Left colon (tissue), 2 donors: ENCODE results near the gene CCDC83. TPM values are rescaled to one million over a fixed set of nuclear protein-coding genes. Genes with fewer than 3 reads are reported as not detected.

Experiments
- ATAC-seq: fragments of 200-7000 bp; cut with Tn5 transposase; one replicate; pipeline ENCODE4 v1.9.1; 2020; ENCODE audit warnings: mild to moderate bottlenecking, moderate library complexity
- DNase-seq, 2 donors: peaks; one replicate each; pipeline ENCODE4 v3.0.0-alpha.2; 2020
- intact Hi-C, 2 donors: fragments of 100-400 bp; cut with DNase I in 1 of 2; cut with micrococcal nuclease in 1 of 2; formaldehyde crosslinking; loops; one replicate each; pipeline versions ENCODE4 v1.11.2 to v1.14.0; 2022; cut with DNase I, micrococcal nuclease
- total RNA-seq, 2 donors: library from RNA; stranded (reverse); fragmentation: NEBNext Ultra II Directional; extraction: Animal tissue kit (Norgen Biotek cat#: 25700); gene quantifications; one replicate each; pipeline ENCODE4 v1.2.1, GENCODE V29; 2021
- donor health status: DM: no; HTN: no; CAD: no.
- donor health status: DM: yes; HTN: yes; CAD: no.

Gene CCDC83
- total RNA-seq, 2 donors from 2014 or later = not detected

GRCh38 chr11:85867751-85868150, 12.6 kb downstream of the CCDC83 start:
- ATAC-seq (no peak), DNase-seq (no peak)
- intact Hi-C loops = no loop called here

GRCh38 chr11:85869781-85870180, 14.6 kb downstream of the CCDC83 start:
- DNase-seq (no peak), ATAC-seq (no peak)
- intact Hi-C loops = no loop called here

GRCh38 chr11:85874265-85874664, 19.1 kb downstream of the CCDC83 start:
- intact Hi-C loops = no loop called here
- no peak for DNase-seq
- no peak for ATAC-seq

- no peak for ATAC-seq
- DNase-seq = no peak
- intact Hi-C loops = no loop called here
Observed at GRCh38 chr11:85875505-85875904, 20.3 kb downstream of the CCDC83 start.

GRCh38 chr11:85884581-85885021, 29.4 kb downstream of the CCDC83 start:
- intact Hi-C loops = no loop called here
- ATAC-seq (no peak), DNase-seq (no peak)

GRCh38 chr11:85886089-85887056, 31.2 kb downstream of the CCDC83 start:
- ATAC-seq (no peak), DNase-seq (no peak)

GRCh38 chr11:85889108-85889507, 33.9 kb downstream of the CCDC83 start:
- intact Hi-C loops = no loop called here
- no peak for DNase-seq
- no peak for ATAC-seq

More at GRCh38 chr11:85886089-85887056, 31.2 kb downstream of the CCDC83 start:
- intact Hi-C loops = no loop called here

- DNase-seq (no peak), ATAC-seq (no peak)
- intact Hi-C loops = no loop called here
Observed at GRCh38 chr11:85889676-85890579, 34.7 kb downstream of the CCDC83 start.

- intact Hi-C loops = no loop called here
- ATAC-seq = no peak
Observed at GRCh38 chr11:85893395-85893794, 38.2 kb downstream of the CCDC83 start.

GRCh38 chr11:85896876-85897275, 41.7 kb downstream of the CCDC83 start:
- no peak for DNase-seq
- intact Hi-C loops = no loop called here
- ATAC-seq = no peak

More at GRCh38 chr11:85893395-85893794, 38.2 kb downstream of the CCDC83 start:
- DNase-seq = no peak

- ATAC-seq = no peak
- intact Hi-C loops = no loop called here
Observed at GRCh38 chr11:85898456-85898855, 43.3 kb downstream of the CCDC83 start.

GRCh38 chr11:85902353-85902752, 47.2 kb downstream of the CCDC83 start:
- no peak for ATAC-seq
- intact Hi-C loops = no loop called here
- no peak for DNase-seq

More at GRCh38 chr11:85898456-85898855, 43.3 kb downstream of the CCDC83 start:
- DNase-seq = no peak

- ATAC-seq (no peak), DNase-seq (no peak)
- intact Hi-C loops = no loop called here
Observed at GRCh38 chr11:85903406-85903805, 48.2 kb downstream of the CCDC83 start.

- no peak for ATAC-seq
- intact Hi-C loops = no loop called here
Observed at GRCh38 chr11:85903811-85904210, 48.6 kb downstream of the CCDC83 start.

GRCh38 chr11:85912414-85912813, 57.2 kb downstream of the CCDC83 start:
- intact Hi-C loops = no loop called here
- DNase-seq (no peak), ATAC-seq (no peak)

More at GRCh38 chr11:85903811-85904210, 48.6 kb downstream of the CCDC83 start:
- no peak for DNase-seq

GRCh38 chr11:85913513-85913912, 58.3 kb downstream of the CCDC83 start:
- DNase-seq (no peak), ATAC-seq (no peak)
- intact Hi-C loops = no loop called here

GRCh38 chr11:85914425-85914824, 59.2 kb downstream of the CCDC83 start:
- no peak for DNase-seq
- no peak for ATAC-seq
- intact Hi-C loops = no loop called here

- no peak for ATAC-seq
- DNase-seq = no peak
- intact Hi-C loops = no loop called here
Observed at GRCh38 chr11:85918910-85919794, 64.0 kb downstream of the CCDC83 start.
